KG1 (cell line): ENCODE data around the gene CD22.

ENCODE experiments used
- DNase-seq: peaks from one replicate; lab custom pipeline; 2025; lab: John Stamatoyannopoulos, UW

CD22 gene

DNA sequence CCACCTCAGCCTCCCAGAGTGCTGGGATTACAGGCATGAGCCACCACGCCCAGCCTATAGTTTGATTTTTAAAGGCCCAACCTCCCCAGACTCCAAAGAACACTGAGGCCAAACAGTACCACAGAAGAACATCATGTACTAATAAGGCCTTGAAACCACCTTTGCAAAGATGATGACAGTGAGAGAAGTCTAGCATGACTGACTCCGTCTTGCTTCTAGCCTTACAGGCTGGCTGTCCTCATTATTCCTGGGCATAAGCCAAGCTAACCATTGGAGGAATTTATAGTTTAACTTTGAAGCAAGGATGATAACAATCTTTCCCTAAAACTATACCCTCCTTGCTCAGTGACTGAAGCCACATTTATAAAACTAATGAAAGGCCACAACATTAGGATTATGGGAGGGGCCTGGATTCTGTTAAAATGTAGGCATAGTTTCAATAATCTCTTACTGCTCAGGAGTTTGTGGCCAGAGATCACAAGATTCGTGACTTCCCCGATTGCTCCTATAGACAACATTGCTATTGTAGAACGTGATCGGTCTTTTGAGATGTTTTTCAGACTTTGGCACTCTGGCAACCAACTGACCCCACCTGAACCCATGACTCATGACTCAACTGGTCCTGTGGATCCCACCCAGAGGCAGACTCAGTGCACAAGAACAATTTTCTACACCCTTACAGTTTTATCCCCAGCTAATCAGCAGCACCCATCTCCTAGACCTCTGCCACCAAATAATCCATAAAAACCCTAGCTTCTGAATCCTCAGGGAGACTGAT is 59.5 kb downstream of the CD22 start:
- no peak for DNase-seq

DNA sequence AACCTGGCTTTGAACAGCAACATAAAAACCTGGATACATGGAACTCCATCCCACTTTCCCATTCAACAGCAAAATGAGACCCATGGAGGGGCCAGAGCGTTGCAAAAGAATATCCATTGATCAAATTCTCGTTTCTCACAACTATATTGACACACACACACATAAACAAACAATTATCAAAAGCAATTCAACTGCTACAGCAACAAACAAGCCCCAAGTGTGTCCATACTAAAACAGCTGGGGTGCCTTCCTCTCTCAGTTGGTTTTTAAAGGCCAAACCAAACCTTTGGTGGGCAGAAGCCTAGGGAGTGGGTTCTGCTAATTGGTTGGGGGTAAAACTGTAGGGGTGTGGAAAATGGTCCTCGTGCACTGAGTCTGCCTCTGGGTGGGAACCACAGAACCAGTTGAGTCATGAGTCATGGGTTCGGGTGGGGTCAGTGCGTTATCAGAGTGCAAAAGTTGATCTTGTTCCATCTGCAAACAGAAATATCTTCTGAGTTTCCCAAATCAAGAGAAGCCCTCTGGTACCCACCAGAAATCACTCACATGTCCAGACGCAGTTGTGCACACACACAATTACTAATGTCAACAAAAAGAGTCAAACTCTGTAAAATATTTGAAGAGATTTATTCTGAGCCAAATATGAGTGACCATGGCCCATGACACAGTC is 60.3 kb downstream of the CD22 start:
- DNase-seq = no peak

DNA sequence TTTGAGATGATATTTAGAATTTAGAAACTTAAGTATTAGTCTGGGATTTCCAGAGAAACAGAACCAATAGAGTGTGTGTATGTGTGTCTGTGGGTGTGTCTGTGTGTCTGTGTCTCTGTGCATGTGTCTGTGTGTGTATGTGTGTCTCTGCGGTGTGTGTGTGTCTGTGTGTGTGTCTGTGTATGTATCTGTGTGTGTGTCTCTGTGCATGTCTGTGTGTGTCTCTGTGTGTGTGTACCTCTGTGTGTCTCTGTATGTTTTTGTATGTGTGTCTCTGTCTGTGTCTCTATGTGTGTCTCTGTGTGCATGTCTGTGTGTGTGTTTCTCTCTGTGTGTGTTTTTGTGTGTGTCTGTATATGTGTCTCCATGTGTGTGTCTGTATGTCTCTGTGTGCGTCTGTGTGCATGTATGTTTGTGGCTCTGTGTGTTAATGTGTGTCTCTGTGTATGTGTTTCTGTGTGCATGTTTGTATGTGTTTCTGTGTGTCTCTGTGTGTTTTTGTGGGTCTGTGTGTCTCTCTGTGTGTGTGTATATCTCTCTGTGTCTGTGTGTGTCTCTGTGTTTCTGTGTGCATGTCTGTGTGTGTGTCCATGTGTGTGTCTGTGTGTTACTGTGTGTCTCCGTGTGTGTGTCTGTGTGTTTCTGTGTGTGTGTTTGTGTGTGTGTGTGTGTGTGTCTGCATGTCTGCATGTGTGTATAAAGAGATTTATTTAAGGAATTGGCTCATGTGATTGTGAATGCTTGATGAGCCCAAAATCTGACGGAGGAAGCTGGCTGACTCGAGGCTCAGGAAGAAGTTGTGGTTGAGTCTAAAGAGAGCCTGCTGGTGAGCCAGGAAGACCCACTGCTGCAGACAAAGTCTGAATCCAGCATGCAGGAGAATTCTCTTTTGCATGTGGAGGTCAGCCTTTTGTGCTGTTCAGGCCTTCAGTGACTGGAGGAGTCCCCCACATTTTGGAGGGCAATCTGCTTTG is 64.0 kb downstream of the CD22 start:
- no peak for DNase-seq

DNA sequence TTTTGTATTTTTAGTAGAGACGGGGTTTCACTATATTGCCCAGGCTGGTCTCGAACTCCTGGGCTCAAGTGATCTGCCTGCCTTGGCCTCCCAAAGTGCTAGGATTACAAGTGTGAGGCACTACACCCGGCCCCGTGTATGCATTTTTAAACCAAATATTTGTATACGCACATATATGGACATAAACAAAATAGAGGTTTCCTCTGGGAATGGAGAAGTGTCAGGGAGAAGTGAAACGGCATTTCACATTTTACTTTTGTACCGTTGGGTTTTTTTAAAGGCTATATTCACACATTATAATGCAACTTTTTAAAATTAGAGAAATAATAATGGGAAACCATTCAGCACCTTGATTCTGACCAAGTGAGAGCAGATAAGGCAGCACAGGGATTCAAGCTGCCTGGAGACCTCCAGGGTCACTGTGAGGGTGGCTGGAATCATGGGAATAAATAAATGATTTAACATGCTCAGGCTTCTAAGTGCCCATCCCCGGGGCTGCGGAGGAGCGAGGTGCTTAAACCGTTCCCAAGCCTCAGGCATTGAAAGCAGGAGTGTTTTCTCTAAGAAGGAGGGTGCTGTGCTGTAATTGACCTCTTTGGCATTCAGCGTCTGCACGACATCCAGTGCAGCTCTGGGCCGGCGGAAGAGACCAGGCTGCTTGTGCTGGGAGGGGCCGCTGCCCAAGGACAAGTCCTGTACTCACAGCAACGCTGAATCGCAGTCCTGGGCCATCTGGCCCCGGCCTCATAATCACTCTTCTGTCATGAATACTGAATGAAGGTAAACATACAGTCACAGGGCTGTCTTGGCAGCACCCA is 66.6 kb downstream of the CD22 start:
- no peak for DNase-seq

DNA sequence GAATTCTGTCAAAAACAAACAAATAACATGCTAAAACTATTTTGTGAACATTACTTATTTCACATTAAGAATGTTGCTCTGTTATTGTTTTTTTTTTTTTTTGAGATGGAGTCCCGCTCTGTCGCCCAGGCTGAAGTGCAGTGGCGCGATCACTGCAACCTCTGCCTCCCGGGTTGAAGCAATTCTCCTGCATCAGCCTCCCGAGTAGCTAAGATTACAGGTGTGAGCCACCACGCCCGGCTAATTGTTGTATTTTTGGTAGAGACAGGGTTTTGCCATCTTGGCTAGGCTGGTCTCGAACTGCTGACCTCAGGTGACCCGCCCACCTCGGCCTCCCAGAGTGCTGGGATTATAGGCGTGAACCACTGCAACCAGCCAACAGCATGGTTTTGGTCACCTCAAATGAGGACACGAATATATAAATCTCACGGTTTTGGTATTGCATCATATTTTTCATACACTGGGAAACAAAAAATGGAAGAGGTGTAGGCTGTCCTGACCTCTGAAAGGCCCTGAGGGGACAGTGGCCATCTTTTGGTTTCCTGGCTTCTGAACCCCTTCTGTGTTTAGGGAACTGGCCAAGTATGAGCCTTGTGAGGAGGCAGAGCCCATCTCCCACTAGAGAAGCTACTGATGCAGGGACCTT is 67.4 kb downstream of the CD22 start:
- DNase-seq = no peak
